Measurements from ENCODE around the gene ICA1.

GRCh38 chr7:8064828-8065227, 197.1 kb downstream of the ICA1 start:
- TF ChIP-seq CTCF (tag by site-specific recombination; IDR thresholded peaks at IDR 0.05) (no peak), ZNF214 (tag by site-specific recombination; IDR thresholded peaks at IDR 0.05; ENCODE audit: borderline replicate concordance) (no peak)

Data from HEK293 (cell line).